Psoas muscle (tissue), 8 donors: Measurements from ENCODE around the gene ERCC1. TPM values are rescaled to one million over a fixed set of nuclear protein-coding genes. Genes with fewer than 3 reads are reported as not detected.

Source experiments
- ATAC-seq, 4 donors: fragments of 200-7000 bp; cut with Tn5 transposase; one replicate each; pipeline ENCODE4 v1.9.1; 2020; ENCODE audit warnings: moderate library complexity in 3 of 4, mild to moderate bottlenecking in 2 of 4
- DNase-seq, 2 donors: peaks; one replicate each; pipeline ENCODE4 v3.0.0-alpha.2; 2020
- H3K27ac ChIP-seq: fragments of 200-600 bp; one replicate; pipeline ENCODE4 v1.8.0; 2022
- H3K27me3 ChIP-seq, 3 donors: fragments of 200-600 bp in 1 of 3; one replicate each; pipeline versions ENCODE4 v1.6.1 to v1.8.0; 2013 to 2022; ENCODE audit warnings: low read length in 2 of 3, mild to moderate bottlenecking in 2 of 3, moderate library complexity in 1 of 3; ENCODE audit not compliant: insufficient read depth in 3 of 3
- H3K36me3 ChIP-seq, 2 donors: fragments of 200-600 bp in 1 of 2; one replicate each; pipeline versions ENCODE4 v1.6.1 to v1.8.0; 2013 to 2022; ENCODE audit warnings: low read depth in 1 of 2, mild to moderate bottlenecking in 1 of 2, moderate library complexity in 1 of 2; ENCODE audit not compliant: insufficient read depth in 1 of 2
- H3K4me1 ChIP-seq: fragments of 200-600 bp; one replicate; pipeline ENCODE4 v1.8.0; 2022
- H3K4me3 ChIP-seq: fragments of 200-600 bp; one replicate; pipeline ENCODE4 v1.8.0; 2022; ENCODE audit warnings: mild to moderate bottlenecking
- H3K9me3 ChIP-seq: fragments of 200-600 bp; one replicate; pipeline ENCODE4 v1.8.0; 2022
- CTCF ChIP-seq: fragments of 200-600 bp; IDR thresholded peaks from one replicate; pipeline ENCODE4 v1.8.0; 2022; ENCODE audit warnings: antibody characterized with exemption
- WGBS, 3 donors: extraction: QIAGEN DNeasy Blood & Tissue Kit; methylation state at CpG; one replicate each; pipeline versions ENCODE4 v1.1.6 to v1.1.7; 2013; 5-methylcytosine and 5-hydroxymethylcytosine counted together
- intact Hi-C, 2 donors: fragments of 100-400 bp; cut with DNase I; formaldehyde crosslinking; loops; one replicate each; pipeline versions ENCODE4 v1.11.0 to v1.14.2; 2022
- polyA plus RNA-seq, 3 donors: library from polyadenylated mRNA; stranded (reverse); fragments of 200-250 nt; gene quantifications; one replicate each; pipeline ENCODE4 v1.2.3, GENCODE V29; 2013
- total RNA-seq, 4 donors: library from RNA; stranded (reverse); fragmentation: NEBNext Ultra II Directional in 2 of 4; extraction: Animal tissue kit (Norgen Biotek cat#: 25700) in 2 of 4; gene quantifications; one replicate each; pipeline versions ENCODE4 v1.2.1 to v1.2.4, GENCODE V29; 2021 to 2023
- donor health status: healthy with polysubstance abuse.
- donor health status: DM: no; HTN: no; CAD: no; lungs with moderate emphysema.
- donor health status: Bipolar disorder and iron deficiency.
- donor health status: healthy.
- donor health status: DM: yes; HTN: yes; CAD: no.
- donor health status: DM: no; HTN: no; CAD: no.
- donor health status: DM: no; HTN: no; CAD: no.
- donor health status: DM: yes; HTN: yes; CAD: no.

The ERCC1 gene
- total and polyA plus RNA-seq, 7 donors, result 59.5 to 2,153 (median 84.6) TPM

- Histone ChIP-seq H3K27ac (no peak overlapping the region), H3K36me3 (no peaks in the 10 kb centered on the region), H3K4me1 (peaks cover 22% of the 10 kb centered on the region), H3K4me3 (peak overlapping the region; percentile 18), H3K27me3 (peaks cover 0 to 3% (median 2%) of the 10 kb centered on the region in 3 donors), H3K9me3 (no peaks in the 10 kb centered on the region)
- peak; percentile 34 for TF ChIP-seq CTCF
- WGBS, 3 donors, result 18 to 26% (median 26%) methylated on average over 30 to 40 of the region's 40 CpGs
- intact Hi-C loops, result no loop called here
- no peak for ATAC-seq
- peak in 1 of 2 donors; percentile 60 for DNase-seq
Measured at GRCh38 chr19:45402298-45403061, 21.2 kb downstream of the ERCC1 start.

GRCh38 chr19:45401815-45402214, 21.9 kb downstream of the ERCC1 start:
- H3K27me3 ChIP-seq, result peaks cover 0 to 3% (median 2%) of the 10 kb centered on the region in 3 donors
- DNase-seq (no peak), ATAC-seq (no peak)
- TF ChIP-seq CTCF, result no peak
- H3K27ac ChIP-seq, result no peak overlapping the region
- H3K9me3 ChIP-seq, result no peaks in the 10 kb centered on the region
- intact Hi-C loops, result no loop called here
- no peaks in the 10 kb centered on the region for H3K36me3 ChIP-seq
- 90 to 97% (median 93%) methylated on average over 6 of the region's 6 CpGs for WGBS, 3 donors
- peaks cover 18% of the 10 kb centered on the region for H3K4me1 ChIP-seq
- no peak overlapping the region for H3K4me3 ChIP-seq

GRCh38 chr19:45400192-45400591, 23.5 kb downstream of the ERCC1 start:
- no peak for TF ChIP-seq CTCF
- WGBS, 3 donors, result 85 to 87% (median 86%) methylated on average over 6 of the region's 6 CpGs
- Histone ChIP-seq H3K9me3 (no peaks in the 10 kb centered on the region), H3K27me3 (peaks cover 0 to 3% (median 2%) of the 10 kb centered on the region in 3 donors), H3K4me3 (no peak overlapping the region), H3K27ac (no peak overlapping the region), H3K4me1 (peaks cover 18% of the 10 kb centered on the region), H3K36me3 (no peaks in the 10 kb centered on the region)
- ATAC-seq (no peak), DNase-seq (no peak)
- intact Hi-C loops, result no loop called here

GRCh38 chr19:45395821-45396617, 27.7 kb downstream of the ERCC1 start:
- no peak overlapping the region for H3K27ac ChIP-seq
- 66 to 68% (median 66%) methylated on average over 50 to 59 of the region's 59 CpGs for WGBS, 3 donors
- intact Hi-C loops, result no loop called here
- H3K4me1 ChIP-seq, result peaks cover 6% of the 10 kb centered on the region
- TF ChIP-seq CTCF, result no peak
- H3K36me3 ChIP-seq, result no peaks in the 10 kb centered on the region
- no peak for DNase-seq
- H3K27me3 ChIP-seq, result no peaks in the 10 kb centered on the region
- no peaks in the 10 kb centered on the region for H3K9me3 ChIP-seq
- H3K4me3 ChIP-seq, result no peak overlapping the region
- ATAC-seq, result no peak
